MCF 10A (cell line): Measurements from ENCODE around the gene GIPC2. TPM values are rescaled to one million over a fixed set of nuclear protein-coding genes. Genes with fewer than 3 reads are reported as not detected.

Source experiments
- BruUV-seq: library from RNA; stranded (reverse); fragments of 400-500 nt; replicated peaks from 2 replicates; lab custom pipeline; 2021; lab: Mats Ljungman, UMichigan
- CTCF ChIA-PET: fragments of 300-600 bp; sonication (Branson Sonifier 250); formaldehyde crosslinking; extraction: SDS; loops from one replicate; lab custom pipeline; 2021; ENCODE audit warnings: antibody characterized with exemption, inconsistent platforms; lab: Yijun Ruan, JAX
- POLR2A ChIA-PET: fragments of 300-600, 350-650 bp; sonication (Branson Sonifier 250); formaldehyde crosslinking; extraction: SDS; loops from one replicate; lab custom pipeline; 2020; ENCODE audit warnings: antibody characterized with exemption, inconsistent platforms; lab: Yijun Ruan, JAX
- DNase-seq: peaks from one replicate; pipeline ENCODE4 v3.0.0-alpha.2; 2018; ENCODE audit not compliant: unreplicated experiment
- H3K27ac Mint-ChIP-seq: one replicate; pipeline ENCODE4 v1.8.0; 2022; ENCODE audit warnings: mild to moderate bottlenecking, low read depth, mixed read lengths; ENCODE audit not compliant: unreplicated experiment
- H3K27me3 Mint-ChIP-seq: one replicate; pipeline ENCODE4 v1.8.0; 2022; ENCODE audit warnings: mixed read lengths; ENCODE audit not compliant: insufficient read depth, unreplicated experiment
- H3K36me3 Mint-ChIP-seq: one replicate; pipeline ENCODE4 v1.8.0; 2022; ENCODE audit warnings: mild to moderate bottlenecking, moderate library complexity, mixed read lengths; ENCODE audit not compliant: insufficient read depth, unreplicated experiment
- H3K4me1 Mint-ChIP-seq: one replicate; pipeline ENCODE4 v1.8.0; 2022; ENCODE audit warnings: mixed read lengths; ENCODE audit not compliant: insufficient read depth, unreplicated experiment
- H3K4me3 Mint-ChIP-seq: one replicate; pipeline ENCODE4 v1.8.0; 2022; ENCODE audit warnings: mild to moderate bottlenecking, moderate library complexity, mixed read lengths; ENCODE audit not compliant: unreplicated experiment
- H3K9me3 Mint-ChIP-seq: one replicate; pipeline ENCODE4 v1.8.0; 2022; ENCODE audit warnings: mixed read lengths; ENCODE audit not compliant: unreplicated experiment
- CTCF ChIP-seq: fragments of 200-600 bp; IDR thresholded peaks from one replicate; pipeline ENCODE4 v1.8.0; 2022; ENCODE audit warnings: antibody characterized with exemption, mild to moderate bottlenecking; ENCODE audit not compliant: unreplicated experiment
- intact Hi-C: fragments of 100-400 bp; cut with micrococcal nuclease; formaldehyde crosslinking; loops from 2 replicates; pipeline ENCODE4 v1.14.1; 2022
- total RNA-seq: library from RNA; stranded (reverse); gene quantifications from 2 replicates; pipeline ENCODE4 v1.2.3, GENCODE V29; 2022

GIPC2 gene
- total RNA-seq, 1 experiment from 2014 or later = 0.07 TPM

GRCh38 chr1:78005755-78006154, 40.0 kb upstream of the GIPC2 start:
- BruUV-seq = no TSS peak
- intact Hi-C loops = no loop called here
- H3K27me3 Mint-ChIP-seq = no peaks in the 10 kb centered on the region
- ChIA-PET CTCF (interaction anchor here (0.6 to 5.5 kb wide), 8 partner anchors 9 to 356 kb away, joined by 3 to 59 read pairs (median 8); partner anchors contain the start of gene FUBP1), POLR2A (interaction anchor here (0.6 to 17.0 kb wide), 27 partner anchors 8 to 325 kb away, joined by 3 to 598 read pairs (median 10); partner anchors contain the start of genes FUBP1, MIGA1 and ZZZ3)
- H3K9me3 Mint-ChIP-seq = no peaks in the 10 kb centered on the region
- peak; percentile 87 for DNase-seq
- no peak for TF ChIP-seq CTCF
- peaks cover 9% of the 10 kb centered on the region for H3K36me3 Mint-ChIP-seq
- peak overlapping the region; percentile 97 for H3K27ac Mint-ChIP-seq
- peaks cover 19% of the 10 kb centered on the region for H3K4me1 Mint-ChIP-seq
- peak overlapping the region; percentile 88 for H3K4me3 Mint-ChIP-seq

- CTCF ChIA-PET = interaction anchor here (1.6 to 5.5 kb wide), 3 partner anchors 16 to 108 kb away, joined by 6 to 59 read pairs (median 35); partner anchors contain the start of gene FUBP1
- intact Hi-C loops = no loop called here
- Mint-ChIP-seq H3K27ac (peak overlapping the region; percentile 97), H3K9me3 (no peaks in the 10 kb centered on the region), H3K27me3 (no peaks in the 10 kb centered on the region), H3K36me3 (peaks cover 9% of the 10 kb centered on the region), H3K4me1 (peaks cover 19% of the 10 kb centered on the region), H3K4me3 (peak overlapping the region; percentile 88)
- POLR2A ChIA-PET = interaction anchor here (0.6 to 17.0 kb wide), 15 partner anchors 13 to 250 kb away, joined by 3 to 598 read pairs (median 15); partner anchors contain the start of genes FUBP1 and MIGA1
- no TSS peak for BruUV-seq
- no peak for DNase-seq
- no peak for TF ChIP-seq CTCF
These were observed 39.2 kb upstream of the GIPC2 start for GRCh38 chr1:78006521-78006920.

GRCh38 chr1:78007677-78008341, 38.0 kb upstream of the GIPC2 start:
- BruUV-seq = no TSS peak
- H3K27ac Mint-ChIP-seq = no peak overlapping the region
- peak overlapping the region; percentile 88 for H3K4me3 Mint-ChIP-seq
- intact Hi-C loops = no loop called here
- H3K4me1 Mint-ChIP-seq = peaks cover 14% of the 10 kb centered on the region
- no peaks in the 10 kb centered on the region for H3K27me3 Mint-ChIP-seq
- ChIA-PET CTCF (interaction anchor here (0.6 to 5.5 kb wide), 2 partner anchors 31 to 144 kb away, joined by 3 to 59 read pairs; partner anchors contain the start of gene FUBP1), POLR2A (interaction anchor here (1.1 to 17.0 kb wide), 5 partner anchors 12 to 106 kb away, joined by 3 to 598 read pairs (median 79); partner anchors contain the start of gene FUBP1)
- TF ChIP-seq CTCF = no peak
- H3K36me3 Mint-ChIP-seq = peaks cover 14% of the 10 kb centered on the region
- DNase-seq = no peak
- H3K9me3 Mint-ChIP-seq = no peaks in the 10 kb centered on the region

GRCh38 chr1:78009276-78009675, 36.5 kb upstream of the GIPC2 start:
- H3K36me3 Mint-ChIP-seq = peaks cover 28% of the 10 kb centered on the region
- peak overlapping the region; percentile 40 for H3K4me3 Mint-ChIP-seq
- ChIA-PET POLR2A (interaction anchor here (0.7 to 17.0 kb wide), 6 partner anchors 10 to 105 kb away, joined by 3 to 598 read pairs (median 6); partner anchors contain the start of gene FUBP1), CTCF (interaction anchor here (0.7 to 1.0 kb wide), 2 partner anchors 17 to 70 kb away, joined by 3 read pairs; no protein-coding TSS in a partner anchor)
- no TSS peak for BruUV-seq
- intact Hi-C loops = no loop called here
- no peaks in the 10 kb centered on the region for H3K9me3 Mint-ChIP-seq
- H3K4me1 Mint-ChIP-seq = peaks cover 6% of the 10 kb centered on the region
- H3K27ac Mint-ChIP-seq = no peak overlapping the region
- no peak for TF ChIP-seq CTCF
- DNase-seq = no peak
- H3K27me3 Mint-ChIP-seq = no peaks in the 10 kb centered on the region
